ENCODE measurements around the gene LETM1.
A peak's percentile ranks its signal among the peaks of the same experiment; 100 is the strongest.
"Not testable (repeated sequence)": the region's sequence is repeated elsewhere in the genome, so short reads cannot be mapped to it uniquely, and the experiment has no call there.

LETM1 gene

DNA sequence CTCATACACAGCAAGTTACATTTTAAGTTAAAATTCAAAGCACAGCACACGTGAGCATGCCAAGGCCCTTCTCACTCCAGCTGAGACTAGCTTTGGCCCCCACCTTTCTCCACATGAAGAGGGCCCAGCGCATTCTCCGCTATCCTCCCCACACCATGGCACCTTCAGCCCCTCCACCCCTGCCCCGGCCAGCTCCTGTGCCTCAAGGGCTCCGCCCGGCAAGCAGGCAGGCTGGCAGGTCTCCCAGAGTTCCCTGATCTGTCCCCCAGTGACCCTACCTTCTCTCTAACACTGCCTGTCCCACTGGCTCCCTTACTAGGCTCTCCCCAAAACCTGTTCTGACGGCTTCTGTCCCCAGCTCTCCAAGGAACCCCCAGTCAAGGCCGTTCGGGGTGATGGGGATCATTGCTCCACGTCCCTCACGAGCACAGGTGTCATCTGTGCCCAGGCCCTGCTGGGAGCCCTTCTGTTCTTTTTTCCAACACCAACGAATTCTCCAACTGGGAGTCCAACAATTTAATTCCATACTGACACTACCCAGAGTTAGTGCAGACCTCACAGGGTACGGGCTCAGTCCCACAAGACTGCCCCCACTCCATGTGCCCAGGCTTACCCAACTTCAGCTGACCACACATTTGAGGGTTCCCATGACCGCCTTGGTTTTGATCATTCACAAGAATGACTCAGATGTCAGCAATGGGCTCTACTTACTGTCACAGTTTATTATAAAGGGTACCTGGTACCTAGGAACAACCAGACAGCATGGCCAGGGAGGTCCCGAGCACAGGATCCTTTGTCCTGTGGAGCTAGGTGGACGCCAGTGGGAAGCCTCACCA is 4.2 kb downstream of the LETM1 start:
- DNase-seq (ENCODE audit: low read depth): peak; percentile 75

DNA sequence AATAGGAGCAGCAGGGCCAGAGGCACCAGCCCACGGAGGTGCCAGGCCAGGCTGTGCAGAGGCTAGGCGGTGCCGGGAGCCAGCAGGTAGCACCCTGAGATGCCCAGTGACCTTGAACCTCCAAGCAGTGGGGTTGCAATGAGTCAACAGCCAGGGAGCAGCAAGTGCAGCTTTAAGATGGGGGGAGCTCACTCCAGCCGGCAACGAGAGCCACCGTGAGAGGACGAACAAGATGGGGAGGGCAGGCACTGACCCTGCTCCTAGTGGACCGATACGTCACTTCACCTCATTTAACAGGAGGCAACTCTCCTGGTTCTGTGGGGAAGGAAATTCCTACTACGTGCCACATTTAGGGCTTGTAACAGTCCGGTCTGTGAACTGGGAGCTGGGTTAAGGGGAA is 4.8 kb downstream of the LETM1 start:
- DNase-seq (ENCODE audit: low read depth): peak; percentile 23

DNA sequence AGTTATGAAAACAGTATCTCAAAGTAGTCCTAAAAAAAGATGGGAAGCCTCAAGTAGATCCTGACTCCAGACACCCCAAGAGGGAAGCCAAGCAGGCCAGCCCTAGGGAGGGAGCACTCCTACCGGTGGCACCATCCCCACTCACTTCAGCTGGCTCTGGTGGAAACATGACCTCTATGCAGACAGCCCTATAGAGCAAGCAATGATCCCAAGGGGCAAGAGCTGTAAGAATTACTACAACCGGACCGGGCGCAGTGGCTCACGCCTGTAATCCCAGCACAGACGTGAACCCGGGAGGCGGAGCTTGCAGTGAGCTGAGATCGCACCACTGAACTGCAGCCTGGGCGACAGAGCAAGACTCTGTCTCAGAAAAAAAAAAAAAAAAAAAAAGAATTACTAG is 5.7 kb downstream of the LETM1 start:
- no peak for DNase-seq (ENCODE audit: low read depth)

DNA sequence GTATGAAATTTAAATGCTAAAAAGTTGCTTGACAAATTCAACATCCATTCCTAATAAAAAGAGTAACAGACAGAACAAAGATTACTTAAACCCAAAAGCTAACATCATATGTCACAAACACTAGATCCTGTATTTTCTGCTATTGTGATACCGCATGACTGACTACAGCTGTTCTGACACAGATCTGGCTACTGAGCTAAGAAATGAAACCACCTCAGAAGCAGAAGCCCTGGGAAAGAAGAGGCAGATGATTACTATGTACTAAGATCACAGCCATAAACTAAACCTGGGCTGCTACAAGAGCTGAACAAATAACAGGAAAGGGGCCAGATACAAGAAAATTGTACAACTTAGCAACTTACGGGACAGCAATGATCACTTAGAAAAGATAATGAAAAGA is 9.4 kb downstream of the LETM1 start:
- no peak for DNase-seq (ENCODE audit: low read depth)

DNA sequence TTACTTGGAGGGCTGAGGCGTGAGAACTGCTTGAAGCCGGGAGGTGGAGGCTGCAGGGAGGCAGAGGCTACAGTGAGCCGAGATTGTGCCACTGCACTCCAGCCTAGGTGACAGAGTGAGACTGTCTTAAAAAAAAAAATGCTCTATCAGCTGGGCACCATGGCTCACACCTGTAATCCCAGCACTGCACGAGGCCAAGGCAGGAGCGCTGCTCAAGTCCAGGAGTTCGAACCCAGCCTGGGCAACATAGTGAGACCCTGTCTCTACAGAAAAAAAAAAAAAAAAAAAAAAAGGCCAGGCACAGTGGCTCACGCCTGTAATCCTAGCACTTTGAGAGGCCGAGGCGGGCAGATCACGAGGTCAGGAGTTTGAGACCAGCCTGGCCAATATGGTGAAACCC is 11.3 kb downstream of the LETM1 start:
- not testable (repeated sequence) for DNase-seq (ENCODE audit: low read depth)

DNA sequence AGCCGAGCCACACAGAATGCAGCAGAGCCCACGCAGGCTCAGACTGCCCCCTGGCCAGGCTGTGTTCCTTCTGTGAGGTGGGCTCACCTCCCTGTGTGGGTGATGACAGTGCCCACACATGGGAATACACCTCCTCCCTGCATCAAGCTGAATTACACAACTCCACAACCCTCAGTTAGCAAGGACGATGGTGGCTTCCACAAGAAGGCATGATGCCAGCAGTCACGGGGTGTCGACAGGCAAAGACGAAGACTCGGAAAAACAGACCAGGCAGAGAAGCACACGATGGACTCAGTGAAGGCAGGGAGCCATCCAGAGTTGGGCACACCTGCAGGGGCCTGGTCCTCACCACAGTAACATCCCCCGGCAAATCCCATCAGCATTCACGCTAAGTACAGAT is 12.1 kb downstream of the LETM1 start:
- DNase-seq (ENCODE audit: low read depth): peak; percentile 76

DNA sequence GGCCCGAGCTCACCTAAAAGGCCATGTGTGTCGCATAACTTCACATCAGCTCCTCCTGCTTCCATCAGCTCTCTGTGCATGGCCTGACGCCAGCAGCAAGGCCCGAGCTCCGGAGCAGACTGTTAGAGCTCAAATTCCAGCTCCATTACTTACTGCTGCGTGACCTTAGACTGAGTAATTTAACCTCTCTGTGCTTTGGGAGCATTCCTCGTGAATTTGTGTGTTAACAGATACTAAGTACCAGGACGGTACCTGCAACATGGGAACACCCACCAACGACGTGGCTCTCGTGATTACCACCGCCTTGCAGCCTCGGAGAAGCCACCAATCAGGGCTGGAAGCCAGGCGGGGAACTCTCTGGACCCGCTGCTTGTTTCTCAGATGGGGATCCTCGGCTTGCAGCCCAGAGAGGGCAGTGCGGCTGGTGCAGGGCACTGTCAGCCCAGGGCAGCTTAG is 12.9 kb downstream of the LETM1 start:
- DNase-seq (ENCODE audit: low read depth): peak; percentile 92

DNA sequence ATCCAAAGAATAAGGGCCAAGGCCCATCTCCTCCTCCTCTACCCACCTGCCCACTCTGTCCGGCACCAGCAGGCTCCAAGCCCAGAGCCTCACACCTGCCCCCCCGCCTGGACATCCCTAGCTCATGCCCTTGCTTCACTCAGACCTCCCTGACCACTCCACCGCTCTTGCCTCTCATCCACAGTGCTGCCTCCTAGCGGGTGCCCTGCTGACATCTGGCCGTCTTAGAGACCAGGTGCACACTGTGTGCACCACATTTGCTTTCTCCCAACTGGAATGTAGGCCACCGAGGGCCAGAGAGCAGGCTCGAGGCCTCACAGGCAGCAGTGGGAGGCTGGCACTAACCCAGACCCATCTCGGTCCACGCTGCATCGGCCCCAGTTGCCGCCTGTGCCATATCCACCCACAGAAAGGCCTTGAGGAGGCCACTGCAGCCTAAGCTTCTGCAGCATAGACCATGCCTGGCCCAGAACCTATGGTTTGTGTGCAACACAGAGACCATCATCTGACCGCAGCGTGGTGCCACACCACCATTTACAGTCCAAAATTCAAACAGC is 13.5 kb downstream of the LETM1 start:
- DNase-seq (ENCODE audit: low read depth): no peak

DNA sequence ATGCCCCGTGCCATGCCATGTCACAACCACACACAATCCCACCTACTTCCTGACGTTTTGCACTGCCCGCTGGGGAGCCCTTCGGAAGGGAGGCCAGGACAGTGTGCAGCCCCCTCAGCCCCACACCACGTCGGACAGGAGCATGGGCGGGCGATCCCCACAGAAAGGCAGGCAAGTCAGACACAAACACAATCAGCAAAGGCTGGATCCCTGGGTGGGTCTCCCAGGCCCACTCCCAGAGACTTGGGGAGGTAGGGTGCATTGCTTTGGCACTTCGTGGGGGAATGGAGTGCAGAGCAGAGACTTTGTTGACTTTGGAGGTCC is 14.1 kb downstream of the LETM1 start:
- no peak for DNase-seq (ENCODE audit: low read depth)

DNA sequence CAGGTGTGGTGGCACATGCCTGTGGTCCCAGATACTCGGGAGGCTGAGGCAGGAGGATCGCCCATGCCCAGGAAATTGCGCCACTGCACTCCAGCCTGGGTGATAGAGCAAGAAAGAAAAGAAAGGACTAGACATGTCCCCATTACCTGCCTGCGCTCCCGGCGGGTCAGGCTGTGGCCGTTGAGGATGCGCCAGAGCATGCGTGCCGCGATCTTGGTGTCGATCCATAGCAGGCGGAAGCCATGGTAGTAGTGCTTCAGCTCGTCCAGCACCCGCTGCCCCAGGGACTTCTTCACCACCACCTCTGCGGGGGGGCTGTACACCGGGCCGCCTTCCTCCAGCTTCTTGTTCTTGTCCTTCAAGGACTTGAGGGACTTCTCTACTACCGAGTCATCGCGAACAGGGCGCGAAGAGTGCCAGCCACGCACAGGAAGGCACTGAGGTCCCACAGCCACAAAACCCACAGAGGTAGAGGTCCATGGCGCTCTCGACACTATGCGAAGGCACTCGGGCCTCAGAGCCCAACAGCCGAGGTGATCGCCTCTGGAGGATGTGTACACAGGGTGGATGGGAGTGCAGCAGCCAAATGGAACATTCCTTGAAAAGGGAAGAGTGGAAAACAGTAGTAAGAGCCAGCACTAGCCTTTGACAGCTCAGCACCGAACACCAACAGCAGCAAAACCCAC is 14.6 kb downstream of the LETM1 start:
- no peak for DNase-seq (ENCODE audit: low read depth)

DNA sequence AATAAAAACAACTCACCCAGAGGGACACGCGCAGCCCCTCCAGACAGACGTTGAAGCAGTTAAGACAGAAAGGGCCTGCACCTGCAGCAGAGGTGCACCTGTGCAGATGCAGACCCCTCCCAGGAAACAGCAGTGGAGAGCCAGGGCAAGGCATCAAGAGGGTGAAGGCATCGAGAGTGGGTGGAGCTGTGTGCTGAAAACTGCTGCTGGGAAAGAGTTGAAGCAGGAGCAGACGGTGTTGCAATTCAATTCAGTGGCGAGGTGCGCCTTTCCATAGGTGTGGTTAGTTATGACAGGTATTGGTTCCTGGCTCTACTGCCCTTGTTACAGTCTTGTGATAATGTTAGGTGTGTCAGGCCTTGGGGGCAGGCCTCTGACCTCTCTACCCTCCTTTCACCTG is 16.7 kb downstream of the LETM1 start:
- no peak for DNase-seq (ENCODE audit: low read depth)

DNA sequence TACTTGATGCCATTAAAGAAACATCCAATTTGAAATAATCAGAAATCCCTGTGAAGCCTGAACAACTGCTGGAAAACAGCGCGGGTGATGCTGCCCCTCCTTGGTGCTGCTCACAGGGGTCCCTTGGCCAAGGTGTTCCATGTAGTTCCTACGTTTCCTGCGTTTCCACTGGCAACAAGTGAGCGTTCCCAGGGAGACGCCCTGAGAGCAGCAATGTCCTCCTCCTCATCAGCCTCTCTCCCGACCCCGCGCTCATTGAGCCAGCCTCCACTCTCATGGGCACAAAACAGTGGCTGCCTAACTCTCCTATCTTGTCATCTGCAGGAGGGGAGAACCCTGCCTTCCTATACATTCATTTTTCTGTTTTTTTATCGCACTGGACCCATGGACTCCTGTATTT is 18.9 kb downstream of the LETM1 start:
- DNase-seq (ENCODE audit: low read depth): no peak

DNA sequence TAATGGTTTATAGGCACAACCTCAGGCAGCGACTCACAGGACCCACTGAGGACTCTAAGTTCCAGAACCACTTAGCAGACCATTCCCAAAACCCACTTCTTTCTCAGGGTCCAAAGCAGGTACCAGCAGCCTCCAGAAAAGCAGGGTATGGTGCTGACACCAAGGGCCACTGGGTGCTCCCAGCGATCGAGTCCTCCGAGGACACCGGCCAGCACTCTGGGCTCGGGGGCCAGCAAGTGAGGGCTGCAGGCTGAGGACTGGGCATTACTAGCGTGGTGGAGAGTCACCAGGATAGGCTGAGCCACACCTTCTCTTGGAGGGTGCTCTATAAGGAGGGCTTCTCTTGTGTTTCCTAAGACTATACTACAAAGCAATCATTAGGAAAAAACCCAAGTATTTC is 19.3 kb downstream of the LETM1 start:
- DNase-seq (ENCODE audit: low read depth): no peak

DNA sequence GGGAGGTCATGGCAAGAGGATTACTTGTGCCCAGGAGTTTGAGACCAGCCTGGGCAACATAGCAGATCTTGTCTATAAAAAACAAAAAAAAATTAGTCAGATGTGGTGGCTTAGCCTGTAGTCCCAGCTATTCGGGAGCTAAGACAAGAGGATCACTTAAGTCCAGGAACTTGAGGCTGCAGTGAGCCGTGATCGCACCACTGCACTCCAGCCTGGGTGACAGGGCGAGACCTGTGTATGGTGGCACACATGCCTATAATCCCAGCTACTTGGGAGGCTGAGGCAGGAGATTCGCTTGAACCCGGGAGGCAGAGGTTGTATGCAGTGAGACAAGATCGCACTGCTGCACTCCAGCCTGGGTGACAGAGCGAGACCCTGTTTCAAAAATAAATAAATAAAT is 20.1 kb downstream of the LETM1 start:
- not testable (repeated sequence) for DNase-seq (ENCODE audit: low read depth)

DNA sequence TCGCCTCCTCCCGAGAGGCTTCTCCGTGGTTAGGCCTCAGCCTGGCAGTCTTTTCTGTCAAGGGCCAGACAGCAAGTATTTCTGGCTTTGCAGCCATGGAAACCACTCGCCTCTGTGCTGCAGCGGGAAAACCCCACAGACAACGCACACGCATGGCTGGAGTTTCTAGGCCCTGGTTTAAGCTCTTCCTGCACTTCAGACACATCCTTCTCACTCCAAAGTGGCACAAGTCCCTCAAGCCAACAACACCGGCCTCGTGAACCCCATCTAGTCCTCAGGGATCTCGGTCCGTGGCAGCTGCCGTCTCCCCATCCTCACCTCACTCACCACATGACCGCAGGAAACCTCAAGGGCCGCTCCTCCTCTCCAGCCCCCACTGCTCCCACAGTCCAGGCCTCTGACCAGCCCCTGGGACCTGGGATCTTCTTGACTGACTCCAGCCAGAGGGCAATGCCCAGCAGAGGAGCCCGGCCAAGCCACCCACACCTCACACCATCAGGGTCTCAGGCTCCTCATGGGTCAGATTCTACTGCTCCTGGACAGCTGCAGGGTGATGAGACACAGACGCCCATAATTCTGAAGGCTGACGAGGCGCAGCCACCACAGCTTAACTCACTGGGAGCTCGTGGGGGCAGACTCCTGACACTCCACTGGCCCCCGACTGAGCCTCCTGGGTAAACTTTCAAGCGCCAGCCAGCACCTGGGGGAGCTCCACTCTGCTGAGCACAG is 21.7 kb downstream of the LETM1 start:
- DNase-seq (ENCODE audit: low read depth): peak; percentile 82

DNA sequence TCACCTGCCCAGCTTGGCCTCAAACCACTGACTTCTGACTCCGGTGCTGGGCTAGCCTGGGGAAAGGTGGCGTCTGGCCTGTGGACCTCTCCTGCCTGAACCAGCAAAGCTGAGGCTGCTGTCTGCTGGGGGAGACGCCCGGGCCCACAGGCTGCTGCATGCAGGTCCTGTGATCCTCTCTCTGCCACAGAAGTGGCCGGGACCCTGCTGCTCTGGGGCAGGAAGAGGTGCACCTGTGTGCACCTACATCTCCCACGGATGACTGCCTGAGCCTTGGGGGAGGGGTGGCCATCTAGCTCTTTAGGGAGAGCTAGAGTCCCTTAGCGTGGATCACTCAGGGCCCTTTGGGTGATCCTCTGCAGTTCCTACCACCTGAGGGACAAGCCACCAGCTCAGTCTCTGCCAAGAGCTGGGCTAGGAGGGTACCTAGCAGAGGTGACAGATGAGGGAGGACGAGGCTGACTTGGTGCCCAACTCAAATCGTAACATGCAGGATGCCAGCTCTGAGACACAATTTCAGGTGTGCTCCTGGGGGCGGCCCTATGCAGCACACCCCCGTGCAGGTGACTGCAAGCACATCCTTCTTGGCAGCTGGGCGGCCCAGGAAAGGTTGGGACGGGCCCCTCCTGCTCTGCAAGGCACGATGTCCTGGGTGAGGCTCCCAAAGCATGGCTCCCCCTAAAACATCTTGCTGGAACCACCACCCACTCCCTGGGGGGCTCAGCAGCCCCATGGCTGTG is 22.5 kb downstream of the LETM1 start:
- DNase-seq (ENCODE audit: low read depth): no peak

DNA sequence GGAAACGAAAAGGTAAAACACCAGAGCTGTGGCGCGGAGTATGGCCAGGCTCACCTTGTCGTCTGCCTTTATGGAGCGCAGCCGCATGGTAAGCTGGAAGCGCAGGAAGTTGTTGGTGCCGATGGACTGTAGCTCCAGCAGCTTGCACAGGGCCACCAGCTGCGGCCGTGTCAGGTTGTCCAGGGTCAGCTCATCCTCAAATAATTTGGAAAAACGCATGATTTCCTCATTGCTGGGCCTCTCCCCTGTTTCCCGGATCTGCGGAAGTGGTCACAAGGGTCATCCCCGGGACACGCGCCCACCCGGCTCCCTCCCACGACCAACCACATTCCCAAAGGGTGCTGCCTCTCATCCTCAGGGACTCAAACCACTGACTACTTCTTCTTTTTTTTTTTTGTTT is 23.3 kb downstream of the LETM1 start:
- no peak for DNase-seq (ENCODE audit: low read depth)

DNA sequence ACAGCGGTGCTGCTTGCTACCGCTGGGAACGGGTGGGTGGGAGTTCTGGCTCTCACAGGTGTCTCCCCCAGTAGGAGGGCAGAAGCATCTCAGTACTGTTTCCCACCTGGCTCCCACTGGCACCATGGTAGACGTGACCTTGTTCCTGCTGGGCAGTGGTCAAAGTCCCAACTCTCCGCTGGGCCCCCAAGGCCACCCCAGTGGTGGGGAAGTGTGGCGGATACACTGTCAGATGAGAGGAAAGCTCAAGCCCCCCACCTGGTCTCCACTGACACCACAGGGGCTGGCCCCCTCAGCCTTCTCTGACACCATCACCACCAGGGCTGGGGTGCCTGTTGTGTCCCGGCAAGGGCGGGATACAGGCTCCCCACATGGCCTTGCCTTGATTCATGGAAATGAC is 24.6 kb downstream of the LETM1 start:
- DNase-seq (ENCODE audit: low read depth): no peak

DNA sequence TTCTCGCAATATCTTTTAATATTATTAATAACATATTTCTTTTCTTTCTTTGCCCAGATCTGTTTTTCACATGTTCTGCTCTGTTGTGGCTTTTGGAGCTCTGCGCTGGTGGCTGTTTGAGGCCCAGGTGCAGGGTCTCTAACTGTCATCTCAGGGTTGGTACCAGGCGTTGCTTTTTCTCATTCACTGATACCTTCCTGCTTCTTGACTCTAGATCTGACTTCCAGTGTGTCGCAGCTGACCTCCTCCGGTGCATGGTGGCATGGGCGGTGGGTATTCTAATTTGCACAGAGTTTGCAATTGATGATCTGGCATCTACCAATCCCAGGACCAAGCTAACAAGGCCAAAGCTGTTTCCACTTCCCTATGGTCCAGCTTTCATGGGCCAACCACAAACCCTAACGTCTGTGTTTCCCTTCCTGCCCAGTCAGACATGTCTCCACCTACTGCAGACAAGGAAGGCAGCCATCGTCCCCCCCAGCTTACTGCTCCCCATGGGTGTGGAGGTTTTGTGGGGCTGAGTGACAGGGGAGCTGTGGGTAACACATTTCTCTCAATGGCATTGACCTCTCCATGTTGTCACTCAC is 25.2 kb downstream of the LETM1 start:
- no peak for DNase-seq (ENCODE audit: low read depth)

DNA sequence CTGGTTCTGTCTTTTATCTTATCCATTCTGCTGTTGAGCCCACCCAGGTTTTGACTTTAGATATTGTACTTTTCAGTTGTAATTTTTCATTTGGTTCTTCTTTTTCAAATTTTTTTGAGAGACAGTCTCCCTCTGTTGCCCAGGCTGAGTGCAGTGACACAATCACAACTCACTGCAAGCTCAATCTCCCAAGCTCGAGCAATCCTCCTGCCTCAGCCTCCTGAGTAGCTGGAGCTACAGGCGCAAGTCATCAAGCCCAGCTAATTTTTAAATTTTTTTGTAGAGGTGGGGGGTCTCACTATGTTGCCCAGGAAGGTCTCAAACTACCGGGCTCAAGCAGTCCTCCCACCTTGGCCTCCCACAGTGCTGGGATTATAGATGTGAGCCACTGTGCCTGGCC is 25.7 kb downstream of the LETM1 start:
- DNase-seq (ENCODE audit: low read depth): no peak

DNA sequence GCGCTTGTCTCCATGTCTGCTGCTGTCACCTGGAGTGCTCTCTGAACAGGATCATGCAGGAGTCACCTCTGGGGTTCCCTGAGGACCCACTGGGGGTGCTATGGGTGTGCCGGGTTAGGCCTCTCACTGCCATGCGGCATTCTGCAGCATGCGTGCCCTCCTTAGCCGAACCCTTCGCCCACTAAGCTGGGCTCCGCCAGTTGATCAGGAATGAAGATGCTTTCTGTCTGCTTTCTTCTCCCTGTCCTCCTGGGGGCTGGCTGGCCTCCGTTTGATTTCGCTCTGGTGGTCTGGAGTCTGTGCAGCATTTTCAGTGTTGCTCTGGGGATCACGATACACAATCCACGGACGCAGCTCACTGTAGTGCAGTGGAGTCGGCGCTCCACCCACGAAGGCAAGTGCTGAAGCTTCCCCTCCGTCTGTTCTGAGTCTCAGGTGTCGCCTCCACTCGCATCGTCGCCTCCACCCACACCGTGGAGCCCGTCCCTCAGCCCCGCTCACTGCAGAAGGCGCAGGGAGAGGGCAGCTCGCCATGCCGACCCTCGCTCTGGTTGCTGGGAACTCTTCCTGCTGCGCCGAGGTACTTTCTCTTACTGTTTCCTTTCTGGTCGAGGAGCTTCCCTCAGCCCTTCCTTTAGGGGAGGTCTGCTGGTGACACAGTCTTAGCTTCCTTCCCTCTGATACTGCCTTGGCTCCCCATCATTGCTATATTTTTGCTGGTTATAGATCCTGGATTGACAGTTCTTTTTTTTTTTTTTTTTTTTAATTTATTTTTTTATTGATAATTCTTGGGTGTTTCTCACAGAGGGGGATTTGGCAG is 29.2 kb downstream of the LETM1 start:
- no peak for DNase-seq (ENCODE audit: low read depth)
